K562 (cell line): ENCODE data around the gene ZNRD2. TPM values are rescaled to one million over a fixed set of nuclear protein-coding genes. Genes with fewer than 3 reads are reported as not detected.

Experiments
- BMI1 ChIP-seq: fragments of 150-350 bp; IDR thresholded peaks from 2 replicates; pipeline ENCODE4 v1.6.1; 2014; ENCODE audit warnings: low read length
- CBFB ChIP-seq: sonication (generic); formaldehyde crosslinking; IDR thresholded peaks from 2 replicates; pipeline ENCODE4 v1.4.0; 2020; ENCODE audit warnings: mild to moderate bottlenecking, missing genetic modification reagents
- CEBPB ChIP-seq: fragments of 450-650 bp; IDR thresholded peaks from 2 replicates; pipeline ENCODE4 v1.6.1; 2016; ENCODE audit warnings: missing genetic modification characterization, missing compliant biosample characterization
- CTCF ChIP-seq, 3 experiments: IDR thresholded peaks in 2 of 3; conservative IDR thresholded peaks in 1 of 3; 2 replicates each; pipeline ENCODE4 v1.5.1; 2011 to 2012; ENCODE audit warnings: low read length in 3 of 3, mild to moderate bottlenecking in 3 of 3, control low read depth in 2 of 3, improper control_type of control experiment in 1 of 3, inconsistent platforms in 1 of 3, low read depth in 1 of 3, mixed read lengths in 1 of 3, moderate library complexity in 1 of 3; ENCODE audit not compliant: insufficient read depth in 2 of 3
- DEAF1 ChIP-seq: fragments of 450-650 bp; formaldehyde crosslinking; IDR thresholded peaks from 2 replicates; pipeline ENCODE4 v1.4.0; 2020; ENCODE audit warnings: mild to moderate bottlenecking, moderate library complexity
- FOXK2 ChIP-seq, 2 experiments: fragments of 450-650 bp; IDR thresholded peaks in 1 of 2; conservative IDR thresholded peaks in 1 of 2; 2 replicates each; pipeline ENCODE4 v1.6.1; 2016; ENCODE audit warnings: low read depth in 2 of 2, mild to moderate bottlenecking in 1 of 2
- FUS ChIP-seq: fragments of 200-400 bp; formaldehyde crosslinking; optimal IDR thresholded peaks from 2 replicates; pipeline ENCODE3; 2017; ENCODE audit warnings: low read depth, low read length
- HEY1 ChIP-seq: fragments of 250-450 bp; sonication (Bioruptor Pico); IDR thresholded peaks from 2 replicates; pipeline ENCODE4 v1.5.0; 2020; ENCODE audit warnings: mild to moderate bottlenecking, moderate library complexity, borderline replicate concordance
- ILK ChIP-seq: fragments of 450-650 bp; IDR thresholded peaks from 2 replicates; pipeline ENCODE4 v1.6.1; 2016; ENCODE audit warnings: missing genetic modification characterization, low read depth, mild to moderate bottlenecking, missing compliant biosample characterization, moderate library complexity, borderline replicate concordance
- IRF9 ChIP-seq: fragments of 450-650 bp; IDR thresholded peaks from 2 replicates; pipeline ENCODE4 v1.6.1; 2016; ENCODE audit warnings: missing biosample characterization, missing genetic modification characterization
- MAFK ChIP-seq: IDR thresholded peaks from 2 replicates; pipeline ENCODE4 v1.6.1; 2011; ENCODE audit warnings: low read length, improper control_type of control experiment
- MEIS2 ChIP-seq: fragments of 450-650 bp; IDR thresholded peaks from 2 replicates; pipeline ENCODE4 v1.6.1; 2014; ENCODE audit warnings: mild to moderate bottlenecking; ENCODE audit not compliant: partially characterized antibody
- RBFOX2 ChIP-seq: fragments of 200-400 bp; formaldehyde crosslinking; IDR thresholded peaks from 2 replicates; pipeline ENCODE4 v1.6.1; 2017; ENCODE audit warnings: low read depth, mild to moderate bottlenecking, low read length, moderate library complexity
- SMARCB1 ChIP-seq: IDR thresholded peaks from 2 replicates; pipeline ENCODE4 v1.6.1; 2011; ENCODE audit warnings: improper control_type of control experiment, low read depth; ENCODE audit not compliant: insufficient read length
- TAL1 ChIP-seq: fragments of 450-650 bp; IDR thresholded peaks from 2 replicates; pipeline ENCODE4 v1.6.1; 2016; ENCODE audit warnings: mild to moderate bottlenecking
- UBTF ChIP-seq, 2 experiments: IDR thresholded peaks; 2 replicates each; pipeline ENCODE4 v1.6.1; 2012; ENCODE audit warnings: improper control_type of control experiment in 2 of 2, low read depth in 2 of 2, low read length in 2 of 2, borderline replicate concordance in 1 of 2
- USF1 ChIP-seq: sonication (generic); formaldehyde crosslinking; IDR thresholded peaks from 2 replicates; pipeline ENCODE4 v1.9.0; 2022; ENCODE audit warnings: mild to moderate bottlenecking, missing genetic modification reagents
- XRCC5 ChIP-seq: fragments of 200-400 bp; formaldehyde crosslinking; IDR thresholded peaks from 2 replicates; pipeline ENCODE4 v1.6.1; 2017; ENCODE audit warnings: low read depth, mild to moderate bottlenecking, low read length
- ZEB2 ChIP-seq: fragments of 450-650 bp; IDR thresholded peaks from 2 replicates; pipeline ENCODE4 v1.6.1; 2016
- ZFPM2 ChIP-seq: fragments of 250-450 bp; sonication (Bioruptor Pico); IDR thresholded peaks from 2 replicates; pipeline ENCODE4 v1.5.1; 2022; ENCODE audit warnings: mild to moderate bottlenecking
- ZNF444 ChIP-seq: fragments of 250-450 bp; sonication (Bioruptor Pico); IDR thresholded peaks from 2 replicates; pipeline ENCODE4 v1.4.0; 2020; ENCODE audit warnings: mild to moderate bottlenecking, moderate library complexity
- polyA plus RNA-seq, 8 experiments: library from polyadenylated mRNA; depleted of rRNA in 4 of 8; stranded (reverse) in 5 of 8; unstranded in 3 of 8; fragments of >200 nt; fragmentation: Nextera tagmentation in 2 of 8; fragmentation: Illumina TruSeq in 1 of 8; extraction: Ambion mirVana in 2 of 8; extraction: Trizol in 1 of 8; gene quantifications; 2 replicates each; pipeline versions ENCODE4 v1.2.1 to v1.2.3, GENCODE V29; 2011 to 2014; ENCODE audit warnings: inconsistent platforms in 1 of 8, missing spikeins in 1 of 8
- total RNA-seq, 7 experiments: library from RNA; depleted of rRNA in 6 of 7; stranded (reverse); fragments of >200 nt in 6 of 7; fragmentation: Illumina TruSeq in 2 of 7; extraction: Trizol in 2 of 7; gene quantifications; 2 replicates each; pipeline versions ENCODE4 v1.2.1 to v1.2.3, GENCODE V29; 2011 to 2021; ENCODE audit warnings: low replicate concordance in 1 of 7

Gene ZNRD2
- total and polyA plus RNA-seq, 9 of the 15 experiments (the other 6 are each of a cell fraction or from before 2014, with no cell fraction given) = 13.4 to 129 (median 60.4) TPM

GRCh38 chr11:65540290-65541092 lies 29.8 kb upstream of the ZNRD2 start (continued):
- TF ChIP-seq UBTF (IDR thresholded peaks at IDR 0.05; ENCODE audit: borderline replicate concordance in 1 of 2, low read depth in 2 of 2, low read length in 2 of 2) (peak; percentile 16 to 19; a peak in 2 of 4 replicates), TAL1 (no peak), MEIS2 (no peak), RBFOX2 (peak; percentile 74), SMARCB1 (no peak), CTCF (IDR thresholded peaks at IDR 0.05 in 2 of 3, conservative IDR thresholded peaks at IDR 0.05 in 1 of 3; ENCODE audit: insufficient read depth in 2 of 3, low read depth in 1 of 3, low read length in 3 of 3) (peak; percentile 88 to 94 (median 92)), FUS (no peak), HEY1 (CRISPR knock-in tag) (no peak), IRF9 (tag) (no peak), MAFK (no peak), ZEB2 (no peak), CEBPB (tag) (peak; percentile 69), XRCC5 (peak; percentile 44; the same call in 1 of the 2 replicates), BMI1 (no peak), ILK (tag) (no peak), ZFPM2 (no peak), USF1 (CRISPR knock-in tag) (peak; percentile 72), DEAF1 (CRISPR knock-in tag) (peak; percentile 84), FOXK2 (conservative IDR thresholded peaks at IDR 0.05 in 1 of 2, IDR thresholded peaks at IDR 0.05 in 1 of 2; ENCODE audit: low read depth in 2 of 2) (no peak), ZNF444 (CRISPR knock-in tag) (no peak), CBFB (CRISPR knock-in tag) (peak; percentile 62; the same call in 1 of the 2 replicates)
